A673 (cell line): ENCODE data around the gene ARMC6. TPM values are rescaled to one million over a fixed set of nuclear protein-coding genes. Genes with fewer than 3 reads are reported as not detected.

Experiments
- BruUV-seq: library from RNA; stranded (reverse); fragments of 400-500 nt; replicated peaks from 2 replicates; lab custom pipeline; 2021; lab: Mats Ljungman, UMichigan
- CTCF ChIA-PET: fragments of 300-600 bp; sonication (Branson Sonifier 250); formaldehyde crosslinking; loops from one replicate; lab custom pipeline; 2022; ENCODE audit warnings: antibody characterized with exemption; lab: Charles Lee
- POLR2A ChIA-PET: fragments of 300-600 bp; sonication (Branson Sonifier 250); formaldehyde crosslinking; loops from one replicate; lab custom pipeline; 2022; ENCODE audit warnings: antibody characterized with exemption; ENCODE audit not compliant: low non-redundant PET; lab: Charles Lee
- DNase-seq: peaks from one replicate; pipeline ENCODE4 v3.0.0-alpha.2; 2015; ENCODE audit warnings: low spot score
- H3K27ac ChIP-seq: fragments of 200-600 bp; sonication (generic); 2 replicates; pipeline ENCODE4 v1.5.1; 2016; ENCODE audit warnings: mixed run types, low read depth, mild to moderate bottlenecking, mixed read lengths, antibody characterized with exemption, low read length; ENCODE audit not compliant: poor library complexity, severe bottlenecking
- H3K27me3 ChIP-seq: fragments of 200-600 bp; sonication (generic); replicated peaks from 2 replicates; pipeline ENCODE4 v1.6.1; 2017; ENCODE audit warnings: mixed run types, low read depth, mild to moderate bottlenecking, mixed read lengths, antibody characterized with exemption, low read length; ENCODE audit not compliant: insufficient read depth, poor library complexity
- H3K36me3 ChIP-seq: fragments of 200-600 bp; sonication (generic); 2 replicates; pipeline ENCODE4 v1.6.1; 2016; ENCODE audit warnings: mixed run types, mild to moderate bottlenecking, mixed read lengths, antibody characterized with exemption, low read length; ENCODE audit not compliant: insufficient read depth, poor library complexity, severe bottlenecking
- H3K4me1 ChIP-seq: fragments of 200-600 bp; sonication (generic); 2 replicates; pipeline ENCODE4 v1.6.1; 2017; ENCODE audit warnings: mixed run types, mild to moderate bottlenecking, mixed read lengths, antibody characterized with exemption, low read length; ENCODE audit not compliant: insufficient read depth, poor library complexity, severe bottlenecking
- H3K4me3 ChIP-seq: fragments of 200-600 bp; sonication (generic); 2 replicates; pipeline ENCODE4 v1.5.1; 2016; ENCODE audit warnings: low read depth, mixed run types, mild to moderate bottlenecking, mixed read lengths, low read length; ENCODE audit not compliant: poor library complexity, severe bottlenecking
- H3K9me3 ChIP-seq: fragments of 200-600 bp; sonication (generic); 2 replicates; pipeline ENCODE4 v1.6.1; 2016; ENCODE audit warnings: mixed run types, low read depth, mild to moderate bottlenecking, mixed read lengths, antibody characterized with exemption, low read length; ENCODE audit not compliant: poor library complexity, severe bottlenecking
- EZH2 ChIP-seq: fragments of 200-600 bp; sonication (generic); IDR thresholded peaks from 2 replicates; pipeline ENCODE4 v1.6.1; 2017; ENCODE audit warnings: borderline replicate concordance, low read depth, mild to moderate bottlenecking, mixed read lengths, antibody characterized with exemption, low read length; ENCODE audit not compliant: poor library complexity, severe bottlenecking
- intact Hi-C: fragments of 100-400 bp; cut with micrococcal nuclease; formaldehyde crosslinking; loops from one replicate; pipeline ENCODE4 v1.10.0; 2022; ENCODE audit not compliant: unreplicated experiment
- total RNA-seq: library from RNA; stranded (reverse); gene quantifications from 2 replicates; pipeline ENCODE4 v1.2.3, GENCODE V29; 2021
- TF ChIP-seq, protein P1 (sequence below): fragments of 300-800, 200-600 bp; sonication (generic); conservative IDR thresholded peaks from 2 replicates; pipeline ENCODE4 v1.5.1; 2017; ENCODE audit warnings: low read depth, mild to moderate bottlenecking, antibody characterized with exemption, low read length, moderate library complexity, mixed read lengths

Gene ARMC6
- total RNA-seq, 1 experiment from 2014 or later = 62.7 TPM

DNA sequence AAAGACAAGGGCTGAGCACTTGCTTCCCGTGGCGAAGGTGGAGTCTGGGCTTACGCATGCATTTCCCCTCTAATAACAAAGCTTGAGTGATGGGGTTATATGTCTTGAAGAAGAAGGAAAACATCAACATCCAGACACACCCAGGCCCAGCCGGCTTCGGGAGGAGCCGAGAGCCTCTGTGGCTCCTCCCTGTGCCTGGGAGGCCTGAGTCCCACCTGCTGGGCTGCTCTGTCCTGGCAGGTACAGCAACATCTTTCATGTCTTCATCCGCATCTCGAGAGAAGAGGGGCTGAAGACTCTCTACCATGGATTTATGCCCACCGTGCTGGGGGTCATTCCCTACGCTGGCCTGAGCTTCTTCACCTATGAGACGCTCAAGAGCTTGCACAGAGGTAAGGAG lies 74.3 kb downstream of the ARMC6 start:
- intact Hi-C loops = no loop called here
- Histone ChIP-seq H3K9me3 (no peaks in the 10 kb centered on the region), H3K4me3 (no peak overlapping the region), H3K36me3 (no peaks in the 10 kb centered on the region), H3K27me3 (no peaks in the 10 kb centered on the region), H3K4me1 (peaks cover 12% of the 10 kb centered on the region), H3K27ac (no peak overlapping the region)
- no TSS peak for BruUV-seq
- POLR2A ChIA-PET = no interaction called here
- CTCF ChIA-PET = no interaction called here
- TF ChIP-seq EZH2 = no peak
- TF ChIP-seq, protein P1, sequence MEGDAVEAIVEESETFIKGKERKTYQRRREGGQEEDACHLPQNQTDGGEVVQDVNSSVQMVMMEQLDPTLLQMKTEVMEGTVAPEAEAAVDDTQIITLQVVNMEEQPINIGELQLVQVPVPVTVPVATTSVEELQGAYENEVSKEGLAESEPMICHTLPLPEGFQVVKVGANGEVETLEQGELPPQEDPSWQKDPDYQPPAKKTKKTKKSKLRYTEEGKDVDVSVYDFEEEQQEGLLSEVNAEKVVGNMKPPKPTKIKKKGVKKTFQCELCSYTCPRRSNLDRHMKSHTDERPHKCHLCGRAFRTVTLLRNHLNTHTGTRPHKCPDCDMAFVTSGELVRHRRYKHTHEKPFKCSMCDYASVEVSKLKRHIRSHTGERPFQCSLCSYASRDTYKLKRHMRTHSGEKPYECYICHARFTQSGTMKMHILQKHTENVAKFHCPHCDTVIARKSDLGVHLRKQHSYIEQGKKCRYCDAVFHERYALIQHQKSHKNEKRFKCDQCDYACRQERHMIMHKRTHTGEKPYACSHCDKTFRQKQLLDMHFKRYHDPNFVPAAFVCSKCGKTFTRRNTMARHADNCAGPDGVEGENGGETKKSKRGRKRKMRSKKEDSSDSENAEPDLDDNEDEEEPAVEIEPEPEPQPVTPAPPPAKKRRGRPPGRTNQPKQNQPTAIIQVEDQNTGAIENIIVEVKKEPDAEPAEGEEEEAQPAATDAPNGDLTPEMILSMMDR = no peak
- no peak for DNase-seq

Other genes with a start within 250 kb of the ARMC6 start
- not detected in 2 replicates for gene COMP, start 242.3 kb upstream of the ARMC6 start, total RNA-seq
- 78.9 and 83.8 TPM in 2 replicates for gene UPF1, start 201.6 kb upstream of the ARMC6 start, total RNA-seq
- gene CERS1, start 137.4 kb upstream of the ARMC6 start, total RNA-seq = 10.0 and 11.4 TPM in 2 replicates
- 244 and 267 TPM in 2 replicates for gene COPE, start 114.2 kb upstream of the ARMC6 start, total RNA-seq
- 61.1 and 68.8 TPM in 2 replicates for gene DDX49, start 113.9 kb upstream of the ARMC6 start, total RNA-seq
- 23.9 and 31.0 TPM in 2 replicates for gene HOMER3, start 92.4 kb upstream of the ARMC6 start, total RNA-seq
- 120 and 136 TPM in 2 replicates for gene SUGP2, start 86 bp upstream of the ARMC6 start, total RNA-seq
- 3.5 and 4.5 TPM in 2 replicates for gene SLC25A42, start 30.4 kb downstream of the ARMC6 start, total RNA-seq
- gene TMEM161A, start 104.9 kb downstream of the ARMC6 start, total RNA-seq = 34.4 and 42.8 TPM in 2 replicates
- 2.9 and 3.4 TPM in 2 replicates for gene MEF2B, start 136.7 kb downstream of the ARMC6 start, total RNA-seq
- gene BORCS8, start 158.5 kb downstream of the ARMC6 start, total RNA-seq = 29.9 and 37.5 TPM in 2 replicates
- gene RFXANK, start 158.7 kb downstream of the ARMC6 start, total RNA-seq = 96.3 and 109 TPM in 2 replicates
- gene NR2C2AP, start 169.8 kb downstream of the ARMC6 start, total RNA-seq = 35.6 and 45.3 TPM in 2 replicates
- gene NCAN, start 178.4 kb downstream of the ARMC6 start, total RNA-seq = not detected in 2 replicates
- not detected in 2 replicates for gene TM6SF2, start 239.7 kb downstream of the ARMC6 start, total RNA-seq